Measurements from ENCODE around the gene CAMK1D.
"Not testable (repeated sequence)": the region's sequence is repeated elsewhere in the genome, so short reads cannot be mapped to it uniquely, and the experiment has no call there.

CAMK1D gene

DNA sequence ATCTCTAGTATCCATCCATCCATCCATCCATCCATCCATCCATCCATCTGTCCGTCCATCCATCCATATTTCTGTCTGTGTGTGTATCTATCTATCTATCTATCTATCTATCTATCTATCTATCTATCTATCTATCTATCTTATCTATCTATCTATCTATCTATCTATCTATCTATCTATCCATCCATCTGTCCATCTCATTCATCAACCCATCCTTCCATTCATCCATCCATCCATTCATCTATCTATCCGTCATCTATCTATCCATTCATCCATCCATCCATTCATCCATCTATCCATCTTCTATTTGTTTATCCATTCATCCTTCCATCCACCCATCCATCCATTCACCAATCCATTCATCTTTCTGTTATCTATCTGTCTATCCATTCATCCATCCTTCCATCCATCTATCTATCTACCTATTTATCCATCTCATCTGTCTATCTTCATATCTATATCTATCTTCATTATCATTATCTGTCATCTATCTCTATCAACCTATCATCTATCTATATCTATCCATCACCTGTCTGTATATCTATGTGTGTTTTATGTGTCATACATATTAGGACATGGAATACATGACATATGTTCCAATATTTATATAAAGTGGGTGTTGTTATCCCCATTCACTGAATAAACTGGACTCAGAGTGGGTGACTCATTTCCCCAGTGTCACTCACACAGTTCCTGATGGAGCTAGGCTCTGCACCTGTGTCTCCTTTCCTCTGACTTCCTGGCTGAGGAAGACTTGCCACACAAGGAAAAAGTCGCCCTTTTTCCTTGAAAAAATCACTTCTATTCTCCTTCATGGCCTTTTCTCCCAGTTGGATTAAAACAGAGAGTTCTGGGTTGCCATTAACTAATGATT, 452.1 kb downstream of the CAMK1D start:
- DNase-seq: no peak

DNA sequence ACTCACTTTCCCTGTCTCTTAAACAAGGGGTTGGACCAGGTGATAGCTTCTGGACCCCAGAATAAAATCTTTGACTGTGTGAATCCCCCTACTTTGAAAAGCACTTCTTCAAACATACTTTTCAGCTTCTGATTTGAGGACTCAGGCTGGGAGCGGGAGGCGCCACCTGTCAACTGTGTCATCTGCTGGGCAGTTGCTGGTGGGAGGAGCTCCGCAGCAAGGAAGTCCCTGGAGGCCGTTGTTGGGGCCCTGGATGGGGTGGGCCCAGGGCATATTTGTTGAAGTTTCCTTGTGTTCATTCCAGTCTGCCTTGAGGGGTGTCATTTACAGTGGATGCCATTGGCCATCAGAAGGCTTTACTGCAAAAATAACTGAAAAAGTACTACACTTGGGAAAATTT, 454.4 kb downstream of the CAMK1D start:
- no peak for DNase-seq

- no peak for DNase-seq
These were observed 457.1 kb downstream of the CAMK1D start for GRCh38 chr10:12806228-12807095.

- no peak for DNase-seq
These were observed 457.9 kb downstream of the CAMK1D start for GRCh38 chr10:12807096-12807755.

- DNase-seq: no peak
These were observed 458.8 kb downstream of the CAMK1D start for GRCh38 chr10:12808014-12808613.

DNA sequence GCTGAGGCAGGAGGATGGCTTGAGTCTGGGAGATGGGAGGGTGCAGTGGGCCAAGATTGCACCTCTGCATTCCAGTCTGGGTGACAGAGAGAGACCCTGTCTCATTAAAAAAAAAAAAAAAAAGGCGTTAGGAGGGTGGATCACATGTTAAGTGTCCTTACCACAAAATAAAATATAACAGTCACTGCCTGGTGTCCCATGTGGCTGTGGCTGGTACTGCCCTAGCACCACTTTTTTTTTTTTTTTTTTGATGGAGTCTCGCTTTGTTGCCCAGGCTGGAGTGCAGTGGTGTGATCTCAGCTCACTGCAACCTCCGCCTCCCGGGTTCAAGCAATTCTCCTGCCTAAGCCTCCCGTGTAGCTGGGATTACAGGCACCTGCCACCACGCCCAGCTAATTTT, 460.7 kb downstream of the CAMK1D start:
- DNase-seq: not testable (repeated sequence)

DNA sequence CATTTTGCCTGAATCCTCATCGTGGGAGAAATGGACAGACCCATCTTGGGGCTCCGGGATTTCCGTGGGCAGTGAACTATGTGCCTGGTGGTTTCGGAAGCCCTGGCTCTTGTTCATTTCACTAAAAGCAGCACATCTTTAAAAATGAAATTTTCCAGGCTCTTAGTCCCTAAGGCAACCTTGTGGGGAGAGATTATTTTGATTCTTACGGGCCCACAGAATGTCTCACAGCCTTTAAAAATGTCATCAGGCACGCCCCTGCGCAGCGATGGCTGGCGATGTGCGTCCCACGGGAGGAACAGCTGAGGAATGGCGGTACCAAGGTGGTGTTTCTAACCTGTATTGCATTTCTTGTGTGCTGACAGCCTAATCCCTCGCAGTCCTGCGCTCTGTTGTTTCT, 462.5 kb downstream of the CAMK1D start:
- no peak for DNase-seq

DNA sequence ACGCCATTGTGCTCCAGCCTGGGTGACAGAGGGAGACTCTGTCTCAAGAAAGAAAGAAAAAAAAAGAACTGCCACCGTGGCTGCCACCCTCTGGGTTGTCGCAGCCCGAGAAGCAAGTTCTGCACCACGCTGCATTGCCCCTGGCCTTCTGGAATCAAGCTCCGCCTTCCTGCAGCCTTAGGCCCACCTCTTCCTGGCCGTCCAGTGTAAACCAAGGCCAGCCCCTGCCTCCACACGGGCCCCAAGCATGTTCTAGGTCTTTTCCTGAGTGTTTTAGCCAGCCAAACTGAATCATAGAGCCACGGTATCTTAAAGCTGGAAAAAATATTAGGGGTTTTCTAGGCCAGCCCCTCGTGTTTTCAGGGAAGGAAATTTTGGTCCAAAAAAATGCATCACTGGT, 463.2 kb downstream of the CAMK1D start:
- no peak for DNase-seq

GRCh38 chr10:12814166-12814565, 464.8 kb downstream of the CAMK1D start:
- no peak for DNase-seq

- DNase-seq: no peak
These were observed 469.7 kb downstream of the CAMK1D start for GRCh38 chr10:12819071-12819470.

DNA sequence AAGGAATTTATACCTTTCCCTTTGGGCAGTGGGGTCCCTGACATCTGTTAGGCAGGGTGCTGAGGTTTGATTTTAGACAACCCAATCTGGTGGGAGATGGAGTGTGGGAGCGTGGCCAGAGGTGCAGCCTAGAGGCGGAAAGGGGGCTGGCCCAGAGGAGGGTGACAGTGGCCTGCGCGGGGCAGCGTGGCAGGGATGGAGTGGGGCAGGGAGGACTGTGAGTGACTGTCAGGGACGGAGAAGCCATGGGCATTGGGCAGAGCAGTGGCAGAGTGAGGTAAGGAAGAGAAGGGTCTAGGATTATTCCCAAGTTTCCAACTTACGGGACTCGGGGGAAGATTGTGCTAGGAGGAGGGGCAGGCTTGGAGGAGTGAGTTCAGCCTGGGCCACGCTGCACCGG, 470.3 kb downstream of the CAMK1D start:
- DNase-seq: no peak

- no peak for DNase-seq
These were observed 473.0 kb downstream of the CAMK1D start for GRCh38 chr10:12822126-12822892.

DNA sequence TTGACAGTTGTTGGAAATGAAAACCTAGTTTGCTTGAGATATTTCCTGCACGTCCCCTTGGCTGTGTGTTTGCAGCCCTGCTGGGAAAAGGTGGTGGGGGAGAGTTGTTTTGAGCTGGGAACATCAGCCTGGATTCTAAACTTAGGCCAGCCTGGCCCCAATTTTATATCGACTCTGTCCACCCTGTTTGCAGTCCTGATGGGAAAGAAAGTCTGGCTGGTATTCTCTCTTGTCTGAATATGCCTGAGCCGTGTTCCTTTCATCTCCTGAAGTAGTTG, 473.5 kb downstream of the CAMK1D start:
- DNase-seq: no peak

GRCh38 chr10:12823328-12823727, 474.0 kb downstream of the CAMK1D start:
- DNase-seq: no peak

GRCh38 chr10:12825260-12825849, 476.0 kb downstream of the CAMK1D start:
- DNase-seq: no peak

DNA sequence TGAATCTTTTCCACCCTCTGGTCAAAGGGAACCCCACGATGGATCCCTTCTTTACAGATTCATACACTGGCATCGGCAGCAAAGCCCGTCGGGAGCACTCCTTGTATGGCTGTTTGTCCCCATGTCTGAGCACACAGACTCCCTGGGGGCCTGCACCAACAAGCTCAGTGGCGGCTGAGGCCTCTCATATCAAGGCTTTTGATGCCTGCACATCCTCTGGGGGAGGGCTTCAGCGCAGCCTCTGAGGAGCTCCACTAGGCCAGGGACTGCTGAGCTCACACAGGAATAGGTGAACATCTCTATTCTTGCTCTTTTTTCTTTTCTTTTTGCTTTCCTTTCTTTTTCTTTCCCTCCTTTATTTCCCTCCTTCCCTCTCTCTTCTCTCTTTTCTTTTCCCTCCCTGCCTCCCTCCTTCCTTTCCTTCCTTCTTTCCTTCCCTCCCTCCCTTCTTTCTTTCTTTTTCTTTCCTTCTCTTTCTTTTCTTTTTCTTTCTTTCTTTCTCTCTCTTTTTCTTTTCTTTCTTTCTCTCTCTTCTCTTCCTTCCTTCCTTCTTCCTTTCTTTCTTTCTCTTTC, 477.5 kb downstream of the CAMK1D start:
- DNase-seq: no peak

GRCh38 chr10:12828736-12829135, 479.4 kb downstream of the CAMK1D start:
- DNase-seq: no peak

DNA sequence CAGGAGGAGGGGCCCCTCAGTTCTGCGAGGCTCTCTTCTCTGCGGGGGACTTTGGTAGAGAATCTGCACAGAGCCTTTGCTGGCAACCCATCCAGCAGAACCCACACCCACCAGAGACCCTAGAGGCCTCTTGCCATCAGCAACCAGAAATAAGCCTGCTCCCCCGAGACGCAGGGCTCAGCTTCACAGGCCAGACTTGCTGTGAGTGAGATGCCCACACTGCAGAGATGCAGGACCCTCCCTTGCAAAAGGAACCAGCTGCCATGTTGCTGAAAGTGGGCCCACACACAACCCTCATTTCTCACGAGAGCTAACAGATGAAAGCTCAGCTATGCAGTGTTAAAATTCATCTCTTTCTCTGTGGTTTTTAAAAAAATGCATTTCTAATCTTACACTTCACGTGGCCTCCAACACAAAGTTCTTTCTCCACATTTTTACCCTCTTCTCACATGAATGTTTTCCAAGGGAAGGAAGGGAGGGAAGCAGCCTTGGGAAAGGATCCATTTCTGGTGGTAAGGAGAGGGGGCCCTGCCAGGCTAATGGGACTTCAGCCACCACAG, 480.6 kb downstream of the CAMK1D start:
- DNase-seq: no peak

DNA sequence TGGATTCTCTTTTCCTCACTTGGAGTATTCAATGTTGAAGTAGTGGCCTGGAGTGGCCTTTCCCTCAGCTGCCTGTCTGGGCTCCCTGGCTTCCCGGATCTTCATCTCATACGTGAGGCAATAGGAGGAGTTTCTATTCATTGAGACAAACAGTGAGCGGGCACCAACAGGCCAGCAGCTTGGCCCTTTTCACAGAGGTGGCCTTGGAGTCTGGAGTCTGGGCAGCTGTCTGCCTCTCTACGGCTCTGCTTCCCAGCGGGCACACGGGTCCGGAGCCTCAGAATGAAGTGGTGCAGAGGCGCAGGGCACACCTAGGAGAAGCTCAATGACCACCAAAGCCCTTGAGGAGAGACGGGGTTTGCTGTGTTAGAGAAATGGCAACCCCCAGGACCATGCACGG, 482.7 kb downstream of the CAMK1D start:
- no peak for DNase-seq

DNA sequence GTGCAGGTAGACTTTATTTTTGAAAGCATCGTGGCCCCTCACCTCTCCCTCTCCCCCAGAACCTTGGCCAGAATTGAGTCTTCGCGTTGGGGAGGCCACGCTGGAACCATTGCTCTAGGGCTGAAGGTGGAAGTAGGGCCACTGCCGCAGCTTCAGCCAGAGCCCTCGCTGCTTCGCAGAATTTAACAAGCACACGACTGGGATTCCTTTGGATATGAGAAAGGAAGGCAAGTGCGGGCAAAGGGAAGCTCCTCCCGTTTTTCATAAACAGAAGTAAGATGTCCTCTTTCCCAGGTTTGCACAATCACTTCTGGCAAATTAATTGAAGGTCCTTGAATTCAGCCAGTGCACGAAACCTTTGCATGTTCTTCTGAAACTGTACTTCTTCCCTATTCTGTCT, 484.1 kb downstream of the CAMK1D start:
- no peak for DNase-seq

GRCh38 chr10:12834116-12834665, 484.8 kb downstream of the CAMK1D start:
- DNase-seq: no peak

Data from NCI-H1048 (cell line).